Placental epithelial cell (primary cell): ENCODE results near the gene ZNF224. TPM values are rescaled to one million over a fixed set of nuclear protein-coding genes. Genes with fewer than 3 reads are reported as not detected.

Experiments
- small RNA-seq: library from RNA; depleted of rRNA; stranded (forward); fragments of <200 nt; gene quantifications from one replicate; pipeline ENCODE3, GENCODE V24; 2012
- total RNA-seq: library from RNA; depleted of rRNA; stranded (reverse); fragments of >200 nt; gene quantifications from 2 replicates; pipeline ENCODE4 v1.2.3, GENCODE V29; 2012

ZNF224 gene
- 26.7 and 40.0 TPM in 2 replicates for total RNA-seq

DNA sequence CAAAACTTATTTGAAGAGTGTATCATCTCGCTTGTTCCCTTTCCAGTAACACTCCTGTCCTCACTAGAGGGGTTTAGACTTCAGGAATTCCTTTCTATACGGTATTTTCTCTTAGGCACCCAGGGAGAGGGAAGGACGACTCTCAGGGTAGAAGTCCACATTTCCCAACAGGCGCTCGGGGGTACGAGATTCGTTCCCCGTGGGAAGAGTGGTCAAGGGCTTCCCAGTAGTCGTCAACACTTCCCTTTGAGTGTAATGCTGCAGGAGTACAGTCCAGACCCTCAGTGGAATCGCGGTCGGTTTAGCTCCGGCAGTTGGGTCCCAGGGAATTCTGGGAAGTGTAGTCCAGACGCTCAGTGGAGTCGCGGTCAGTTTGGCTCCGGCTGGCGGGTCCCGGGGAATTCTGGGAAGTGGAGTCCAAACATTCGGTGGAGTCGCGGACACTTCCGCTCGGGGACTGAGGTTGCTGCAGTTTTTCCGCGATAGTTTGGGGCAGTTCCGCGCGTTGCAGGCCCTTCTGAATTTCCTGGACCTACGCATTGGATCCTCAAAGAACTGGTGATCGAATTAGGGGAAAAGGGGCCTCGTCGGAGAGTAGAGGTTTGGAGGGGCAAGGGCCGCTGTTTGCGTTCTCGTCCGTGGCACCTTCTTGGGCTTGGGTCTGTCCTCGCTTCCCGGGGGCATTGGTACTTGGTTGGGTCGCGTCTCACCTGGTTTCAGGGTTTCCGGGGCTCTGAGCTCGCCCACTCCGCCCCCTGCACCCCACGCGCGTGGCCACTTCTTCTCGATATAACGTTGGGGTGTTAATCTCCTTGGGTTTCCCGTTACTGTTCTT lies at the start of gene ZNF224:
TSS of gene ZNF224 (plus strand) at position 431 of the 835 bp plus-strand sequence. CDS start 3,513 bp downstream, outside the sequence.

DNA sequence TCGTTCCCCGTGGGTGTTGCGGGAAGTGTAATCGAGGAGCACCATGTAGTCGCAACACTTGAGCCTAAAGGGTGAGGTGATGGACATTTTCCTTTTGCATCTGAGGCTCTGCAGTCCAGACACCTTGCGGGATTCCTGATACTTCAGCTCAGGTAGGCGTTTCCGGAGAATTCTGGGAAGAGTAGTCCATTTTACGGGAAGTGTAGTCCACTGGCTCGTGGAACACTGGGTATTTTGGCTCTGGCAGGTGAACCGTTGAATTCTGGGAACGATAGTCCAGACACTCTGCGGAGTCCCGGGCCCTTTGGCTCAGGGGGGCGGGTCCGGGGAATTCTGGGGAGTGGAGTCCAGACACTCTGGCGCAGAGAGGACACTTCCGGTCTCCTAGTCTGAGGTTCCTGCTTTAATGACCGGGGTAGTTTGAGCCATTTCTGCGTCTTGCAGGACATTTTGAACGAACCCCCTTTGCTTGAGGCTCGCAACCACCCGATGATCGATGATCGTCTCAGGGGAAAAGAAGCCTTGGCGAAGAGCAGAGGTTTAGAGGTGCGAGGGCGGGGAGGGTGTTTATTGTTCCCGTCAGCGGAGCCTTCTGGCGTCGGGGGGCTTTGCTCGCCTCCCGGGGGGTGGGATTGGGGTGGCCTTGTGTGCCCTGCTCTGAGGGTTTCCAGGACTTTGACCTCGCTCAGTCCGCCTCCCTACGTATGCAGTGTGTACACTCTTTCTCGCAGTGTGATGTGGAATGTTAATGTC lies 42.3 kb upstream of the ZNF224 start, which contains the start of gene ZNF223:
TSS of gene ZNF223 (plus strand) at position 387 of the 753 bp plus-strand sequence. CDS start 3,141 bp downstream, outside the sequence.

DNA sequence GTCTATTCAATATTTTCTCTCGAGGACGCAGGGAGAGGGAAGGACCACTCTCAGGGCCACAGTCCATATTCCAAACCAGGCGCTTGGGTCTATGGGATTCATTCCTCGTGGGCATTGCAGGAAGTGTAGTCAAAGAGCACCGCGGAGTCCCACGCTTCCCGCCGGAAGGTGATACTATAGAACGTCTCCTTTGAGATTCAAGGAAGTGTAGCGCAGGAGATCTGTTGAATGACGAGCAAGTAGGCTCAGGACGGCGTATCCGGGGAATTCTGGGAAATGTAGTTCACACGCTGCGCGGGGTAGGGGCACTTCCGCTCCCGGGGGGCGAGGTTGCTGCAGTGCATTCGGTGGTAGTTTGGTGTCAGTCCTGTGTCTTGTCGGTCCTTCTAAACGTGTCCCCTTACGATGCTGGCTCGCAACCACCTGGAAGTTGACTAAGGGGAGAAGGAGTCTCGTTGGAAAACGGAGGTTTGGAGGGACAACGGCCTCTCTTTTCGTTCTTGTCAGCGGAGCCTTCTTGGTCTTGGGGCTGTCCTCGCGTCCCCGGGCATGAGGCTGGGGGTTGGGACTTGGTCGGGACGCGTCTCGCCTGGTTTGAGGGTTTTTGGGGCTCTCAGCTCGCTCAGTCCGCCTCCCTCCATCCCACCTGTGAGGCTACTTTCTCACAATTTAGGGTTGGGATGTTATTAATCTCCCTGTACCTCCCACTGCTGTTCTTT lies 22.2 kb upstream of the ZNF224 start, which contains the start of gene ZNF284:
TSS of gene ZNF284 (plus strand) at position 336 of the 719 bp plus-strand sequence. CDS start 4,231 bp downstream, outside the sequence.

DNA sequence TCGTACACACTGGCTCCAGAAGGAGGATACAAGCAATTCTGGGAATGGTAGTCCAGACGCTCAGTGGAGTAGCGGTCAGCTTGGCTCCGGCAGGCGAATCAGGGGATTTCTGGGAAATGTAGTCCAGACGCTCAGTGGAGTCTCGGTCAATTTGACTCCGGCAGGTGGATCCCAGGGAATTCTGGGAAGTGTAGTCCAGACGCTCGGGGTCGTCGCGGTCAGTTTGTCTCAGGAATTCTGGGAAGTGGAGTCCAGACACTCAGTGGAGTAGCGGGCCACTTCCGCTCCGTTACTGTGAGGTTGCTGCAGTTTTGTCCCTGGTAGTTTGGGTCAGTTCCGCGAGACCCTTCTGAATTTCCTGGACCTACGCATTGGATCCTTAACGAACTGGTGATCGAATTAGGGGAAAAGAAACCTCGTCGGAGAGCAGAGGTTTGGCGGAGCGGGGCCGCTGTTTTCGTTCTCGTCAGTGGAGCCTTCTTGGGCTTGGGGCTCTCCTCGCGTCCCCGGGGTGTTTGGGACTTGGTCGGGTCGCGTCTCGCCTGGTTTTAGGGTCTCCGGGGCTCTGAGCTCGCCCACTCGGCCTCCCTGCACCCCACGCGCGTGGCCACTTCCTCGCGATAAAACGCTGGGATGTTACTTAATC lies 19.1 kb downstream of the ZNF224 start, which contains the start of gene ZNF225:
TSS of gene ZNF225 (plus strand) at position 262 of the 646 bp plus-strand sequence. CDS start 2,429 bp downstream, outside the sequence.

DNA sequence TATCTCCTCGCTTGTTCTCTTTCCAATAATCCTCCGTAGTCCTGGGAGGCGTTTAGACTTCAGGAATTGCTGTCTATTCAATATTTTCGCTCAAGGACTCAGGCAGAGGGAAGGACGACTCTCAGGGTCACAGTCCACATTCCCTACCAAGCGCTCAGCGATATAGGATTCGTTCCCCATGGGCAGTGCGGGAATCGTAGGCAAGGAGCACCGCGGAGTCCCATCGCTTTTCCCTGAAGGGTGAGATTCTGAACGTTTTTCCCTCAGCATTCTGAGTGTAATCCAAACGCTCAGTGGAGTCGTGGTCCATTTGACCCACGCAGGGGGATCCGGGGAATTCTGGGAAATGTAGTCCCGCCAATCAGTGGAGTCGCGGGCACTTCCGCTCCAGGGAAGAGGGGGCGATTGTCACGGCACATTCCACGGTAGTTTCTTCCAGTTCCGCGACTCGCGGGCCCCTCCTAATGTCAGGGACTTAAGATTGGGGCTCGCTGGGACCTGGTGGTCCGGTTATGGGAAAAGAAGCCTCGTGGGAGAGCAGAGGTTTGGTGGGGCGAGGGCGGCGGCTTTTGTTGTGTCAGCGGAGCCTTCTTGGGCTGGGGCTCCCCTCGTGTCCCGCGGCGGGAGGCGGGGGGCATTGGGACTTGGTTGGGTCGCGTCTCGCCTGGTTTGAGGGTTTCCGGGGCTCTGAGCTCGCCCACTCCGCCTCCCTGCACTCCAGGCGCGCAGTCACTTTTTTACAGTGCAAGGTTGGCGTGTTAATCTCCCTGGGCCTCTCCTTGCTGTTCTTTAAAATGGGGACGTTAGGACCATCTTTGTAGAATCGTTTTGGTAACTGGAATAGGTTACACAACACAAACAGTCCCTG lies 47.3 kb downstream of the ZNF224 start, which contains the start of gene ZNF234:
TSS of gene ZNF234 (plus strand) at position 364 of the 868 bp plus-strand sequence. CDS start 3,079 bp downstream, outside the sequence.

Small RNAs within 50 kb of the gene (small RNA-seq; reads per million reads assigned to genes)
- gene RNU6-902P = not detected

Other genes with a start within 250 kb of the ZNF224 start
- 1.4 and 4.3 TPM in 2 replicates for gene ZNF404, start 210.4 kb upstream of the ZNF224 start, total RNA-seq
- gene ZNF45, start 159.1 kb upstream of the ZNF224 start, total RNA-seq = 14.3 and 18.1 TPM in 2 replicates
- gene ZNF221, start 143.1 kb upstream of the ZNF224 start, total RNA-seq = 7.0 and 7.9 TPM in 2 replicates
- 6.3 and 7.1 TPM in 2 replicates for gene ZNF155, start 110.2 kb upstream of the ZNF224 start, total RNA-seq
- 3.6 and 7.1 TPM in 2 replicates for gene ZNF230, start 91.4 kb upstream of the ZNF224 start, total RNA-seq
- gene ZNF222, start 69.0 kb upstream of the ZNF224 start, total RNA-seq = 4.3 and 6.0 TPM in 2 replicates
- gene ZNF223, start 42.3 kb upstream of the ZNF224 start, total RNA-seq = 7.5 and 7.9 TPM in 2 replicates
- 4.8 and 5.1 TPM in 2 replicates for gene ZNF284, start 22.2 kb upstream of the ZNF224 start, total RNA-seq
- gene ZNF225, start 19.0 kb downstream of the ZNF224 start, total RNA-seq = 4.4 and 8.6 TPM in 2 replicates
- 11.0 and 13.7 TPM in 2 replicates for gene ZNF234, start 47.2 kb downstream of the ZNF224 start, total RNA-seq
- gene ZNF226, start 70.7 kb downstream of the ZNF224 start, total RNA-seq = 12.0 and 26.7 TPM in 2 replicates
- gene ZNF227, start 118.2 kb downstream of the ZNF224 start, total RNA-seq = 12.0 and 23.2 TPM in 2 replicates
- gene ZNF233, start 165.5 kb downstream of the ZNF224 start, total RNA-seq = 0.39 TPM in 1 of 2 replicates, not detected in the other
- 5.5 and 8.2 TPM in 2 replicates for gene ZNF235, start 210.7 kb downstream of the ZNF224 start, total RNA-seq